Activated CD4-positive, alpha-beta T cell treated with anti-CD3 and anti-CD28 coated beads, Interleukin-2, amount 10 ng/mL, durations not matched to agents 24 days and 14 days (primary cell): ENCODE data around the gene PPP3R1. TPM values are rescaled to one million over a fixed set of nuclear protein-coding genes. Genes with fewer than 3 reads are reported as not detected.
"Not testable (repeated sequence)": the region's sequence is repeated elsewhere in the genome, so short reads cannot be mapped to it uniquely, and the experiment has no call there.

Source experiments
- DNase-seq: peaks from one replicate; pipeline ENCODE4 v3.0.0; 2022
- H3K27ac Mint-ChIP-seq: one replicate; pipeline ENCODE4 v1.8.0; 2022; ENCODE audit warnings: mild to moderate bottlenecking, mixed read lengths
- H3K27me3 Mint-ChIP-seq: one replicate; pipeline ENCODE4 v1.8.0; 2022; ENCODE audit warnings: mixed read lengths
- H3K36me3 Mint-ChIP-seq: one replicate; pipeline ENCODE4 v1.8.0; 2022; ENCODE audit warnings: low read depth, mild to moderate bottlenecking, mixed read lengths
- H3K4me1 Mint-ChIP-seq: one replicate; pipeline ENCODE4 v1.8.0; 2021; ENCODE audit warnings: mixed read lengths
- H3K4me3 Mint-ChIP-seq: one replicate; pipeline ENCODE4 v1.8.0; 2022; ENCODE audit warnings: mild to moderate bottlenecking, moderate library complexity, mixed read lengths
- H3K9me3 Mint-ChIP-seq: one replicate; pipeline ENCODE4 v1.8.0; 2021; ENCODE audit warnings: mixed read lengths
- intact Hi-C: fragments of 100-400 bp; cut with micrococcal nuclease; formaldehyde crosslinking; loops from one replicate; pipeline ENCODE4 v1.15.1; 2023
- total RNA-seq: library from RNA; stranded (reverse); gene quantifications from 2 replicates; pipeline ENCODE4 v1.2.3, GENCODE V29; 2022

The PPP3R1 gene
- total RNA-seq, 1 donor from 2014 or later = 83.8 TPM

DNA sequence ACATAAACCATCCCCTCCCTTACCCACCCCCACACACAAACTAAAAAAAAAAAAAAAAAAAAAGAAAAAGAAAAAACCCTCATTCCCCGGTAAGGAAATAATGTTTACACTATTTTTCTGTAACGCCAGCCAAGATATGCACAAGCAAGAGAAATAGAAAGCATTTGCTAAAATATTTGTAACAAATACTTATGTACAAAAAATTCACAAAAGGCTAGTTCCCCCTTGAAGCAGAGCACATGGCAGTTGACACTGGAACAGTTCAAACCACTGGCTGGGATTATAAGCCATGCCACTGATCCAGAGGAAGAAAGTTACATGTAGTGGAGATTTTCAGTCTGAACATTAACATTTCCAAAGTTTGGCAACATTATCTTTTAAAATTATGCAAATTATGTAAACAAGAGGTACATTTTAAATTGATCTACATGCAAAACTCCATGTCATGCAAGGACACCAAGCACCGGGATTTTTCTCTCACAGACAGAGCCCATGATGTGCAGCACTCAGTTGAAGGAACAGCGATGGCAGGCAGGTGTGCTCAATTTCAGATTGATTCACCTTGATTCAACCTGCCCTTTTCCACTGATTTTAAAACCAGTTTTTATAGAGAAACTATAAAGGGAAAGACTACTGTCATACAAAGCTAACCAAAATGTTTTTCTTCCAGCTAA lies 73.2 kb downstream of the PPP3R1 start:
- no peak overlapping the region for H3K27ac Mint-ChIP-seq
- intact Hi-C loops = no loop called here
- no peak overlapping the region for H3K4me3 Mint-ChIP-seq
- H3K27me3 Mint-ChIP-seq = no peaks in the 10 kb centered on the region
- H3K9me3 Mint-ChIP-seq = no peaks in the 10 kb centered on the region
- H3K4me1 Mint-ChIP-seq = peaks cover 4% of the 10 kb centered on the region
- peak; percentile 47 for DNase-seq
- H3K36me3 Mint-ChIP-seq = peaks cover 47% of the 10 kb centered on the region

DNA sequence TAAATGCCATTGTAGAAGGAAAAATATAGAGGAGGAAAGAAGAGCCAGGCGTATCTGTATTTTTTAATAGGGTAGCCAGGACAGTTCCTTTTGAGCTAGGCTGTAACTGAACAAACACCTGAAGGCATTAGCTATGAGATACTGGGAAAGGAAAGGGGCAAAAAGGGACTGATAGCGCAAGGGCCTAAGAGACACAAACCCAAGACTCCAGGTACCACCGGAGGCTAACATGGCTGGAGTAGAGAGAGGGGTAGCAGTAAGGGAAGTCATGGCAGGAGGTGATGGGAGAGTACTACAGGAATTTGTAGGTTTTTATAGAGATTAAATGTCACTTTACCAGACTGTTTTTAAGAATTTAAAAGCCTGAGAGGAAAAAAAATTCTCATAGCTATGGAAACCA lies 73.9 kb downstream of the PPP3R1 start:
- H3K27ac Mint-ChIP-seq = no peak overlapping the region
- H3K9me3 Mint-ChIP-seq = no peaks in the 10 kb centered on the region
- no peaks in the 10 kb centered on the region for H3K27me3 Mint-ChIP-seq
- no peak for DNase-seq
- peaks cover 4% of the 10 kb centered on the region for H3K4me1 Mint-ChIP-seq
- H3K4me3 Mint-ChIP-seq = no peak overlapping the region
- peaks cover 48% of the 10 kb centered on the region for H3K36me3 Mint-ChIP-seq
- intact Hi-C loops = no loop called here

GRCh38 chr2:68177541-68177940 lies 74.8 kb downstream of the PPP3R1 start:
- no peak overlapping the region for H3K4me3 Mint-ChIP-seq
- peaks cover 49% of the 10 kb centered on the region for H3K36me3 Mint-ChIP-seq
- intact Hi-C loops = no loop called here
- DNase-seq = no peak
- H3K27ac Mint-ChIP-seq = no peak overlapping the region
- no peaks in the 10 kb centered on the region for H3K27me3 Mint-ChIP-seq
- H3K9me3 Mint-ChIP-seq = no peaks in the 10 kb centered on the region
- peaks cover 6% of the 10 kb centered on the region for H3K4me1 Mint-ChIP-seq

GRCh38 chr2:68176657-68177056 lies 75.7 kb downstream of the PPP3R1 start:
- no peak for DNase-seq
- intact Hi-C loops = no loop called here
- no peaks in the 10 kb centered on the region for H3K27me3 Mint-ChIP-seq
- H3K4me1 Mint-ChIP-seq = peaks cover 7% of the 10 kb centered on the region
- H3K27ac Mint-ChIP-seq = no peak overlapping the region
- H3K36me3 Mint-ChIP-seq = peaks cover 44% of the 10 kb centered on the region
- H3K4me3 Mint-ChIP-seq = no peak overlapping the region
- no peaks in the 10 kb centered on the region for H3K9me3 Mint-ChIP-seq

GRCh38 chr2:68175210-68175609 lies 77.1 kb downstream of the PPP3R1 start:
- H3K4me3 Mint-ChIP-seq, H3K4me1 Mint-ChIP-seq, H3K9me3 Mint-ChIP-seq, intact Hi-C loops, H3K27me3 Mint-ChIP-seq, H3K27ac Mint-ChIP-seq: not testable (repeated sequence)
- H3K36me3 Mint-ChIP-seq = peaks cover 39% of the 10 kb centered on the region
- peak; percentile 48 for DNase-seq

DNA sequence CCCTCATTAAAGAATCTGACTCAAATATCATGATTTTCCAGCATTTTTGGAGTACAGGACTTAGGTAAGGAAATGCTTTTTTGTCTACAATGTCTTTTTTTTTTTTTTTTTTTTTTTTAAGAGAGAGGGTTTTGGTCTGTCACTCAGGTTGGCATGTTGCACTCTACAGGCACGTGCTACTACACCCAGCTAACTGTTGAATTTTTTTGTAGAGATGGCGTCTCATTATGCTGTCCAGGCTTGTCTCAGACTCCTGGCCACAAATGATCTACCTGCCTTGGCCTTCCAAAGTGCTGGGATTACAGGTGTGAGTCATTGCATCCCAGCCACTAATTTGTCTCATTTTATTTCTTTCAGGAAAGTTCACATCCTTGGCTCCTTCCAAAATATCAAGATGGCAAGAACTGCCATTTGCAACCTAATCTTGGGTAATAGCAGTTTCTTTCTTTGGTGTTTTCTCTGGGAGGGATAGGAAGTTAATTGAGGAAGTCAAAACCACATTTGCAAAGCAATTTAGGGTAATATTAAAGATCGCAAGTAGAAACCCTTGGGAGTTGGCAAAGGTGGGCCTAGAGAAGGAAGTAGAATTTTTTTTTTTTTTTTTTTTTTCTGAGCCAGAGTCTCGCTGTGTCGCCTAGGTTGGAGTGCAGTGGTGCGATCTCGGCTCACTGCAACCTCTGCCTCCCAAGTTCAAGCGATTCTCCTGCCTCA lies 79.2 kb downstream of the PPP3R1 start:
- Mint-ChIP-seq H3K4me3 (no peak overlapping the region), H3K27me3 (no peaks in the 10 kb centered on the region), H3K36me3 (peaks cover 29% of the 10 kb centered on the region), H3K9me3 (no peaks in the 10 kb centered on the region), H3K4me1 (peaks cover 9% of the 10 kb centered on the region), H3K27ac (no peak overlapping the region)
- intact Hi-C loops = no loop called here
- no peak for DNase-seq

DNA sequence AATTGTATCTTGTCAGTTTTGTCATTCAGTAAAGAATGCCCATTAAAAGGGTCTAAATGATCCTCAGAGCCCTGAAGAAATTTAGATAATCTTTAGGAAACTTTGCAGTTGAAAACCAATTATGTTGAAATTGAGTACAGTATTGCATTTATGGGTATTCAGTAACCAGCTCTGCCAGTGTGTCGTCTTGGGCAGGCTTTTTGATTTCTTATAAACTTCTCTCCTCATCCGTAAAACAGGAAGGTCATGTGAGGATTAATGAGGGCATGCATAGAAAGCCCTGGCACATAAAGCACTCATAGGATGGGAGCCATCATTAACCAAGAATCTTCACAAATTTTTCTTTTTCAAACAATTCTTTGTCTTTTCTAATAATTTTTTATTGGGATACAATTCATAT lies 79.8 kb downstream of the PPP3R1 start:
- intact Hi-C loops = no loop called here
- Mint-ChIP-seq H3K27ac (no peak overlapping the region), H3K4me3 (no peak overlapping the region), H3K9me3 (no peaks in the 10 kb centered on the region), H3K36me3 (peaks cover 32% of the 10 kb centered on the region), H3K27me3 (no peaks in the 10 kb centered on the region), H3K4me1 (peaks cover 14% of the 10 kb centered on the region)
- DNase-seq = no peak

- Mint-ChIP-seq H3K27ac (no peak overlapping the region), H3K9me3 (no peaks in the 10 kb centered on the region), H3K4me3 (no peak overlapping the region), H3K27me3 (no peaks in the 10 kb centered on the region), H3K36me3 (peaks cover 34% of the 10 kb centered on the region), H3K4me1 (peaks cover 14% of the 10 kb centered on the region)
- DNase-seq = no peak
- intact Hi-C loops = no loop called here
Measured at GRCh38 chr2:68171684-68172083, 80.6 kb downstream of the PPP3R1 start.

DNA sequence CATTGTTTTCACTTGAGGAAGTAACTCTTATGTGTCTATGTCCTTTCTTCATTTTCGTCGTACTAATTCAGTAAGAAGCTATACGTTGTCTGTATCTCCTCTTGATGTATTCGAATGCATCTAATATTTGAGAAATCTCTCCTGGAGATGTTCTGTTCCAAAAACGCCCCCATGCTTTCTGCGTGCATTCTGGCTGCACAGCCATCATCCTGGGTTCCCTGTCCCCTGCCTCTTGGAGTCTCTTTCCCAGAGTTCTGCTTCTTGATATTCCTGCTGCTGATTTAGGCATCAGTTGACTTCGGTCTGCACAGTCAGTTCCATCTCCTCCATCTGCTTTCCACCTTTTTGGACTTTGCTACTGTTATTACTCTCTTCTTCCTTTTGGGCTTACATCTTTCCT lies 81.2 kb downstream of the PPP3R1 start:
- H3K27me3 Mint-ChIP-seq = no peaks in the 10 kb centered on the region
- intact Hi-C loops = no loop called here
- no peaks in the 10 kb centered on the region for H3K9me3 Mint-ChIP-seq
- DNase-seq = no peak
- H3K27ac Mint-ChIP-seq = no peak overlapping the region
- H3K4me1 Mint-ChIP-seq = peaks cover 14% of the 10 kb centered on the region
- no peak overlapping the region for H3K4me3 Mint-ChIP-seq
- peaks cover 39% of the 10 kb centered on the region for H3K36me3 Mint-ChIP-seq

DNA sequence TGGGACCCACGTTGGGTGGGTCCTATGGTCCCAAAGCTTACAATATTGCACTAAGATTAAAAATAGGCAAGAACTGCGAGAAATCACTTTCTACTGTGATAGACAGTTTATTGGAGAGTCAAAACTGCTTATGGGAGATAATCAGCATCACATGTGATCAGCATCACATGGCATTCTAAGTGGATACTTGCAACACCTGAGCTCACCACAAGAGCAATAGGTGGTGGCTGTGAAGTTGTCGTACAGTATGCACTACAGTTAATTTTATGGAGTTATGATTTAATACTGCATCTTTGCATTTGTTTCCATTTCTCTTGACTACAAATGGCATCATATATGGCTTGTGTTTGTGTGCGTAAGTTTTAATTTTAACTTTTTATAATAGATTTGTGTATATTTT lies 83.0 kb downstream of the PPP3R1 start:
- intact Hi-C loops = no loop called here

DNA sequence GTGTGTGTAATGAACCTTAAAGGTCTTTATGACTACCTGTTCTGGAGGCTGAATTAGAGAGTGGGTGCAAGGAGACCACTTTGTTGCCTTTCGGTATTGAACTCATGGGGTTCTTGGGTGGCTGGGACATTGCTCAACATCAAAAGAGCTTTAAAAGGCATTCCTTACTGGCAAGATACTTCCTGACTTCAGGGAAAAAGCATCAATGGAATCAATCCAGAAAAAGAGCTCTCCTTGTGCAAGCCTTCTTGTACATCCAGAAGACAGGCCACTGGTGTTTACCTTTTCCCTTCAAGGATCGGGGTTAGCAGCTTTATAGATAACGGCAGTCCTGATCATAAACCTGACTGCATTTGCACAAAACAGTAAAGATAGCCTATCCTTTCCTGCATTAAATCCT lies 85.1 kb downstream of the PPP3R1 start:
- no peaks in the 10 kb centered on the region for H3K27me3 Mint-ChIP-seq
- H3K4me1 Mint-ChIP-seq = peaks cover 11% of the 10 kb centered on the region
- H3K4me3 Mint-ChIP-seq = no peak overlapping the region
- no peaks in the 10 kb centered on the region for H3K9me3 Mint-ChIP-seq
- H3K36me3 Mint-ChIP-seq = peaks cover 46% of the 10 kb centered on the region
- no peak for DNase-seq
- H3K27ac Mint-ChIP-seq = no peak overlapping the region
- intact Hi-C loops = no loop called here

More for the DNA sequence above, 83.0 kb downstream of the PPP3R1 start:
- no peak overlapping the region for H3K27ac Mint-ChIP-seq
- peaks cover 12% of the 10 kb centered on the region for H3K4me1 Mint-ChIP-seq
- H3K27me3 Mint-ChIP-seq = no peaks in the 10 kb centered on the region
- peaks cover 40% of the 10 kb centered on the region for H3K36me3 Mint-ChIP-seq
- no peak for DNase-seq
- no peak overlapping the region for H3K4me3 Mint-ChIP-seq
- no peaks in the 10 kb centered on the region for H3K9me3 Mint-ChIP-seq

GRCh38 chr2:68163641-68164040 lies 88.7 kb downstream of the PPP3R1 start:
- Mint-ChIP-seq H3K27ac (no peak overlapping the region), H3K9me3 (no peaks in the 10 kb centered on the region), H3K36me3 (peaks cover 69% of the 10 kb centered on the region), H3K4me3 (no peak overlapping the region), H3K27me3 (no peaks in the 10 kb centered on the region), H3K4me1 (peaks cover 15% of the 10 kb centered on the region)
- intact Hi-C loops = no loop called here
- DNase-seq = no peak

GRCh38 chr2:68158134-68158447 lies 94.2 kb downstream of the PPP3R1 start:
- peaks cover 38% of the 10 kb centered on the region for H3K36me3 Mint-ChIP-seq
- no peaks in the 10 kb centered on the region for H3K9me3 Mint-ChIP-seq
- no peaks in the 10 kb centered on the region for H3K27me3 Mint-ChIP-seq
- intact Hi-C loops = loop anchor here (10.0 kb wide), 1 partner anchor 287 kb away; no protein-coding TSS in a partner anchor
- H3K4me1 Mint-ChIP-seq = peaks cover 22% of the 10 kb centered on the region
- DNase-seq = no peak
- peak overlapping the region; percentile 99 for H3K27ac Mint-ChIP-seq
- H3K4me3 Mint-ChIP-seq = peak overlapping the region; percentile 98

DNA sequence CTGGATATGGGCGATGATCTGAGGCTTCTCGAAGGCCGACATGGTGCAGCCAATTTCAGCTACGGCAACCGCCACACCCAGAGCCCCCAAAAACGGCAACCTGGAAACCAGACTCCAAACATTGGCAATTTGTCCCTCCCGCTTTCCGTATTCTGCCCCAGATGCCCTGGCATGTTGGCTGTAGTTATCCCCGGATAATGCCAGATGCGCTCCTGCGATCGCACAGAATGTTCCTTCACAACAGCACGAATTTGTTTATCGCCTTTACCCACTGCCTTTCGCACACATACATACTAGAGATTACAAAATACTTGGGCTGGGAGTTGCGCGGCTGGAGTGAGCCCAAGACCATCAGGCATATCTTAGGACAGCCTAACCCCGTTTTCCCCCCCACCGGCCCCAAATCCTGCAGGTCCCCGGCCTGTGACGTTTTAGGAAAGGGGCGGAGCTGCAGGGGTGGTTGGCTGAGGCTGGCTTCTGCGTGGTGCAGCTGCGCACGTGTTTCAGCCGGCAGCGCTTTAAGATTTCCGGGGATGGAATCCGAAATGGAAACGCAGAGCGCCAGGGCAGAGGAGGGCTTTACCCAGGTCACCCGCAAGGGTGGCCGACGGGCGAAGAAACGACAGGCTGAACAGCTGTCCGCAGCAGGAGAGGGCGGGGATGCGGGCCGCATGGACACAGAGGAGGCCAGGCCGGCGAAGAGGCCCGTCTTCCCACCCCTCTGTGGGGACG lies 94.8 kb downstream of the PPP3R1 start, which contains the start of gene PNO1:
Gene PNO1 (plus strand): TSS at position 487 of the 732 bp plus-strand sequence. CDS start 47 bp downstream, at position 534.
- peaks cover 26% of the 10 kb centered on the region for H3K4me1 Mint-ChIP-seq
- peak within 1 kb of the TSS; percentile 99 for H3K27ac Mint-ChIP-seq
- DNase-seq = peak; percentile 99
- H3K36me3 Mint-ChIP-seq = peaks cover 36% of the 10 kb centered on the region
- H3K9me3 Mint-ChIP-seq = no peaks in the 10 kb centered on the region
- H3K4me3 Mint-ChIP-seq = peak within 1 kb of the TSS; percentile 98
- intact Hi-C loops = loop anchor here (1.0 to 10.0 kb wide), 7 partner anchors 35 to 751 kb away; partner anchors contain the start of genes APLF, C1D and FBXO48
- H3K27me3 Mint-ChIP-seq = no peaks in the 10 kb centered on the region
